GM21825 (cell line): ENCODE measurements around the gene B4GALT2.

Experiments used
- ATAC-seq: cut with Tn5 transposase; IDR thresholded peaks from one replicate; pipeline ENCODE4 v1.9.1; 2021; ENCODE audit warnings: mild to moderate bottlenecking, moderate library complexity; ENCODE audit not compliant: unreplicated experiment

Gene B4GALT2

GRCh38 chr1:44000122-44000665 lies 21.2 kb downstream of the B4GALT2 start:
- no peak for ATAC-seq

- ATAC-seq: no peak
Measured at GRCh38 chr1:44002165-44002564, 23.2 kb downstream of the B4GALT2 start.

- no peak for ATAC-seq
Measured at GRCh38 chr1:44002606-44003157, 23.7 kb downstream of the B4GALT2 start.

- no peak for ATAC-seq
Measured at GRCh38 chr1:44008259-44008658, 29.2 kb downstream of the B4GALT2 start.

GRCh38 chr1:44010935-44011471 lies 32.0 kb downstream of the B4GALT2 start:
- no peak for ATAC-seq

GRCh38 chr1:44012404-44012803 lies 33.4 kb downstream of the B4GALT2 start:
- ATAC-seq: no peak

- ATAC-seq: no peak
Measured at GRCh38 chr1:44012941-44013609, 34.1 kb downstream of the B4GALT2 start.

GRCh38 chr1:44013949-44014348 lies 34.9 kb downstream of the B4GALT2 start:
- no peak for ATAC-seq

- no peak for ATAC-seq
Measured at GRCh38 chr1:44014365-44015104, 35.5 kb downstream of the B4GALT2 start.

- ATAC-seq: no peak
Measured at GRCh38 chr1:44015206-44015605, 36.2 kb downstream of the B4GALT2 start.

GRCh38 chr1:44016041-44016889 lies 37.3 kb downstream of the B4GALT2 start:
- ATAC-seq: no peak

- ATAC-seq: no peak
Measured at GRCh38 chr1:44016890-44017400, 37.9 kb downstream of the B4GALT2 start.

- ATAC-seq: no peak
Measured at GRCh38 chr1:44019466-44019948, 40.5 kb downstream of the B4GALT2 start.

- no peak for ATAC-seq
Measured at GRCh38 chr1:44020464-44020863, 41.5 kb downstream of the B4GALT2 start.

- ATAC-seq: no peak
Measured at GRCh38 chr1:44021156-44021555, 42.1 kb downstream of the B4GALT2 start.

- ATAC-seq: no peak
Measured at GRCh38 chr1:44021581-44022321, 42.7 kb downstream of the B4GALT2 start.

GRCh38 chr1:44024031-44024902 lies 45.3 kb downstream of the B4GALT2 start:
- no peak for ATAC-seq

- no peak for ATAC-seq
Measured at GRCh38 chr1:44024903-44025525, 46.0 kb downstream of the B4GALT2 start.
